Duodenal mucosa (tissue), 2 donors: ENCODE measurements around the gene KIAA0753.

Experiments
- H3K27ac ChIP-seq: one replicate; pipeline ENCODE4 v1.7.0; 2013; ENCODE audit warnings: low read depth, low read length
- H3K27me3 ChIP-seq, 2 donors: one replicate each; pipeline ENCODE4 v1.7.0; 2013; ENCODE audit warnings: low read length in 2 of 2, control low read depth in 1 of 2; ENCODE audit not compliant: insufficient read depth in 2 of 2, control insufficient read depth in 1 of 2
- H3K36me3 ChIP-seq, 2 donors: one replicate each; pipeline ENCODE4 v1.7.0; 2013; ENCODE audit warnings: low read length in 2 of 2, control low read depth in 1 of 2; ENCODE audit not compliant: insufficient read depth in 2 of 2, control insufficient read depth in 1 of 2
- H3K4me1 ChIP-seq, 2 donors: one replicate each; pipeline ENCODE4 v1.7.0; 2013; ENCODE audit warnings: low read length in 2 of 2, control low read depth in 1 of 2; ENCODE audit not compliant: insufficient read depth in 2 of 2, control insufficient read depth in 1 of 2
- H3K4me3 ChIP-seq, 2 donors: one replicate each; pipeline ENCODE4 v1.7.0; 2013; ENCODE audit warnings: low read length in 2 of 2, low read depth in 1 of 2
- H3K9ac ChIP-seq, 2 donors: one replicate each; pipeline ENCODE4 v1.7.0; 2013; ENCODE audit warnings: low read length in 2 of 2, low read depth in 1 of 2
- H3K9me3 ChIP-seq, 2 donors: one replicate each; pipeline ENCODE4 v1.7.0; 2013; ENCODE audit warnings: low read length in 2 of 2, control low read depth in 1 of 2; ENCODE audit not compliant: control insufficient read depth in 1 of 2

KIAA0753 gene

GRCh38 chr17:6640536-6641246, at the start of gene KIAA0753, which contains the start of gene TXNDC17:
Gene KIAA0753 (minus strand): TSS chr17:6640711. CDS start chr17:6635103, 5,608 bp downstream.
Gene TXNDC17 (plus strand): TSS chr17:6641060. CDS start chr17:6641083, 23 bp downstream.
- Histone ChIP-seq H3K27ac (peak within 1 kb of the TSS; percentile 84), H3K4me1 (peaks cover 24 to 32% of the 10 kb centered on the region in 2 donors), H3K9ac (peak within 1 kb of the TSS; percentile 90 to 93), H3K9me3 (no peaks in the 10 kb centered on the region), H3K36me3 (peaks cover 14 to 25% of the 10 kb centered on the region in 2 donors), H3K27me3 (no peaks in the 10 kb centered on the region), H3K4me3 (peak within 1 kb of the TSS; percentile 93 to 96)

- H3K4me1 ChIP-seq, result no peaks in the 10 kb centered on the region
- no peaks in the 10 kb centered on the region for H3K9me3 ChIP-seq
- H3K27ac ChIP-seq, result no peak overlapping the region
- no peak overlapping the region for H3K9ac ChIP-seq
- no peaks in the 10 kb centered on the region for H3K36me3 ChIP-seq
- no peak overlapping the region for H3K4me3 ChIP-seq
- H3K27me3 ChIP-seq, result peaks cover 0 to 2% of the 10 kb centered on the region in 2 donors
Observed at GRCh38 chr17:6688944-6689343, 48.4 kb upstream of the KIAA0753 start.

- Histone ChIP-seq H3K36me3 (no peaks in the 10 kb centered on the region), H3K9me3 (no peaks in the 10 kb centered on the region), H3K9ac (no peak overlapping the region), H3K27me3 (peaks cover 0 to 2% of the 10 kb centered on the region in 2 donors), H3K27ac (no peak overlapping the region), H3K4me1 (no peaks in the 10 kb centered on the region), H3K4me3 (no peak overlapping the region)
Observed at GRCh38 chr17:6686026-6686425, 45.5 kb upstream of the KIAA0753 start.

- Histone ChIP-seq H3K27me3 (peaks cover 0 to under 1% of the 10 kb centered on the region in 2 donors), H3K36me3 (no peaks in the 10 kb centered on the region), H3K4me3 (no peak overlapping the region), H3K9me3 (no peaks in the 10 kb centered on the region), H3K27ac (no peak overlapping the region), H3K4me1 (no peaks in the 10 kb centered on the region), H3K9ac (no peak overlapping the region)
Observed at GRCh38 chr17:6684881-6685767, 44.6 kb upstream of the KIAA0753 start.

- Histone ChIP-seq H3K9me3 (no peaks in the 10 kb centered on the region), H3K4me3 (no peak overlapping the region), H3K27me3 (no peaks in the 10 kb centered on the region), H3K27ac (no peak overlapping the region), H3K9ac (no peak overlapping the region), H3K36me3 (no peaks in the 10 kb centered on the region), H3K4me1 (no peaks in the 10 kb centered on the region)
Observed at GRCh38 chr17:6684460-6684783, 43.9 kb upstream of the KIAA0753 start.

GRCh38 chr17:6683730-6684459, 43.4 kb upstream of the KIAA0753 start:
- H3K36me3 ChIP-seq, result no peaks in the 10 kb centered on the region
- no peak overlapping the region for H3K4me3 ChIP-seq
- H3K27ac ChIP-seq, result no peak overlapping the region
- H3K9ac ChIP-seq, result no peak overlapping the region
- no peaks in the 10 kb centered on the region for H3K27me3 ChIP-seq
- no peaks in the 10 kb centered on the region for H3K4me1 ChIP-seq
- no peaks in the 10 kb centered on the region for H3K9me3 ChIP-seq

- H3K27me3 ChIP-seq, result peaks cover 0 to 6% of the 10 kb centered on the region in 2 donors
- no peak overlapping the region for H3K9ac ChIP-seq
- no peak overlapping the region for H3K4me3 ChIP-seq
Observed at GRCh38 chr17:6683081-6683684, 42.7 kb upstream of the KIAA0753 start.

GRCh38 chr17:6682339-6682738, 41.8 kb upstream of the KIAA0753 start:
- no peak overlapping the region for H3K27ac ChIP-seq
- peaks cover 0 to 6% of the 10 kb centered on the region in 2 donors for H3K27me3 ChIP-seq
- no peaks in the 10 kb centered on the region for H3K9me3 ChIP-seq
- H3K36me3 ChIP-seq, result no peaks in the 10 kb centered on the region
- H3K9ac ChIP-seq, result no peak overlapping the region
- H3K4me1 ChIP-seq, result no peaks in the 10 kb centered on the region
- H3K4me3 ChIP-seq, result no peak overlapping the region

More at GRCh38 chr17:6683081-6683684, 42.7 kb upstream of the KIAA0753 start:
- Histone ChIP-seq H3K27ac (no peak overlapping the region), H3K36me3 (no peaks in the 10 kb centered on the region), H3K9me3 (no peaks in the 10 kb centered on the region), H3K4me1 (no peaks in the 10 kb centered on the region)

- Histone ChIP-seq H3K36me3 (no peaks in the 10 kb centered on the region), H3K27me3 (peaks cover 0 to 6% of the 10 kb centered on the region in 2 donors), H3K9ac (no peak overlapping the region), H3K27ac (no peak overlapping the region), H3K4me1 (no peaks in the 10 kb centered on the region), H3K9me3 (no peaks in the 10 kb centered on the region), H3K4me3 (no peak overlapping the region)
Observed at GRCh38 chr17:6681671-6682070, 41.2 kb upstream of the KIAA0753 start.
